NCI-H1417 treated with DMSO at 0.1 percent for 48 hours (cell line): ENCODE data around the gene AKR1B15.
"Not testable (repeated sequence)": the region's sequence is repeated elsewhere in the genome, so short reads cannot be mapped to it uniquely, and the experiment has no call there.

Experiments
- DNase-seq: peaks from one replicate; lab custom pipeline; 2025; lab: John Stamatoyannopoulos, UW

The AKR1B15 gene

GRCh38 chr7:134563398-134563749, 14.5 kb downstream of the AKR1B15 start:
- DNase-seq, result not testable (repeated sequence)

- no peak for DNase-seq
These were observed 16.8 kb downstream of the AKR1B15 start for GRCh38 chr7:134565643-134566136.

GRCh38 chr7:134567368-134567767, 18.5 kb downstream of the AKR1B15 start:
- no peak for DNase-seq

GRCh38 chr7:134569962-134570361, 21.1 kb downstream of the AKR1B15 start:
- DNase-seq, result not testable (repeated sequence)

GRCh38 chr7:134571101-134571500, 22.2 kb downstream of the AKR1B15 start:
- no peak for DNase-seq

GRCh38 chr7:134571746-134572461, 23.0 kb downstream of the AKR1B15 start:
- no peak for DNase-seq

- no peak for DNase-seq
These were observed 25.4 kb downstream of the AKR1B15 start for GRCh38 chr7:134574322-134574721.

GRCh38 chr7:134584290-134584689, 35.4 kb downstream of the AKR1B15 start:
- no peak for DNase-seq

- DNase-seq, result no peak
These were observed 37.0 kb downstream of the AKR1B15 start for GRCh38 chr7:134585897-134586296.

GRCh38 chr7:134587750-134588149, 38.8 kb downstream of the AKR1B15 start:
- no peak for DNase-seq

- no peak for DNase-seq
These were observed 40.6 kb downstream of the AKR1B15 start for GRCh38 chr7:134589491-134589941.

GRCh38 chr7:134593530-134594392, 44.9 kb downstream of the AKR1B15 start:
- DNase-seq, result no peak

- no peak for DNase-seq
These were observed 46.0 kb downstream of the AKR1B15 start for GRCh38 chr7:134594877-134595276.

- DNase-seq, result no peak
These were observed 50.5 kb downstream of the AKR1B15 start for GRCh38 chr7:134599371-134599770.

- no peak for DNase-seq
These were observed 52.5 kb downstream of the AKR1B15 start for GRCh38 chr7:134601459-134601858.

GRCh38 chr7:134602881-134603451, 54.1 kb downstream of the AKR1B15 start:
- DNase-seq, result no peak

GRCh38 chr7:134605978-134606923, 57.3 kb downstream of the AKR1B15 start:
- DNase-seq, result peak; percentile 16

- no peak for DNase-seq
These were observed 62.8 kb downstream of the AKR1B15 start for GRCh38 chr7:134611611-134612151.

GRCh38 chr7:134612197-134612596, 63.3 kb downstream of the AKR1B15 start:
- DNase-seq, result no peak

GRCh38 chr7:134613623-134614347, 64.9 kb downstream of the AKR1B15 start:
- DNase-seq, result no peak

- no peak for DNase-seq
These were observed 67.7 kb downstream of the AKR1B15 start for GRCh38 chr7:134616611-134617010.
